Nephron progenitor cell (in vitro differentiated cells): ENCODE data around the gene GABRG1.

Experiments
- DNase-seq: peaks from one replicate; pipeline ENCODE4 v3.0.0; 2021
- H3K27ac Mint-ChIP-seq: 2 replicates; pipeline ENCODE4 v1.8.0; 2021; ENCODE audit warnings: mild to moderate bottlenecking, moderate library complexity, mixed read lengths
- H3K27me3 Mint-ChIP-seq: 2 replicates; pipeline ENCODE4 v1.8.0; 2021; ENCODE audit warnings: mild to moderate bottlenecking, low read depth, mixed read lengths; ENCODE audit not compliant: poor library complexity
- H3K36me3 Mint-ChIP-seq: 2 replicates; pipeline ENCODE4 v1.8.0; 2021; ENCODE audit warnings: low read depth, mixed read lengths
- H3K4me1 Mint-ChIP-seq: 2 replicates; pipeline ENCODE4 v1.8.0; 2021; ENCODE audit warnings: mixed read lengths
- H3K4me3 Mint-ChIP-seq: 2 replicates; pipeline ENCODE4 v1.8.0; 2021; ENCODE audit warnings: mild to moderate bottlenecking, moderate library complexity, mixed read lengths
- H3K9me3 Mint-ChIP-seq: 2 replicates; pipeline ENCODE4 v1.8.0; 2021; ENCODE audit warnings: mild to moderate bottlenecking, moderate library complexity, mixed read lengths
- TF ChIP-seq, protein P1 (sequence below): fragments of 200-600 bp; sonication (generic); IDR thresholded peaks from 2 replicates; pipeline ENCODE4 v1.5.0; 2021; ENCODE audit warnings: antibody characterized with exemption

Gene GABRG1

DNA sequence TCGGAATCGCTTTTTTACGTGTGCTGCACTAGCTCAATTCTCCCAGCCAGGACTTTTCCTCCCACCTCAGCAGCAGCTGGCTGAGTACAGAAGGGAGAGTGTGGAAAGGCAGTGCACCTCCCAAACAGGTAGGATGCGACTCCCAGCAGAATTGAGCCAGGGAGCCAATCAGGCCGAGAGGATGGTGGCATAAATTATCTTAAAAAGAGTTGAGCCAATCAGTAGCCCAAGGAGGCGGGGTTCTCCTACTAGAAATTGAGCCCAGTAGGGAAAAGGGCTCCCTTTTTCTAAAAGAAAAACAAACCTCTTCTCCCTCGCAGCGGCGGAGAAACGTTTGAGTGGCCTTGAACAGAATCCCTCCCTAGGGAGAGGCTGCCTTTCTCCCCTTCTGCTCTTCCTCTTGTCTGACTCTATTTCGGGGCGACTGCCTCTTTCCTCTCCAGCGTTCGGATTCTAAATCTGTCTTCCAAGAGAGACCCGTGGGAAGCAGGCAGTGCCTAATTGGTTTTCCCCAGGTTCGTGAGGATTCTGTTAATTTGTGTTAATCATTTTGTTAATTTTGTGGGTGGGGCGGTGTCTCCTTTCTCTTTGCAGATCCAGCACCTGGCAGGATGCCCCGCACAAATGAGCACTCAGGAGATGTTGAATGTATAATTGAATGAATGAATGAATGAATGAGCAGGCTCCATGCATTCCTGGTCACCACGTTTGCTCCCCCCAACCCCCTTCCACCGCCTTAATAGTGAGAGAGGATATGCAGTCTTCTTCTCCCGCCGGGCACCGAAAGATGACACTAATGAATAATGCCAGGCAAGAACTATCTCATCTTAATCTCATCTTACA lies at the start of gene GABRG1:
TSS of gene GABRG1 (minus strand) at position 142 of the 843 bp plus-strand sequence. CDS start at position 1, 141 bp downstream.
- H3K9me3 Mint-ChIP-seq = no peaks in the 10 kb centered on the region

DNA sequence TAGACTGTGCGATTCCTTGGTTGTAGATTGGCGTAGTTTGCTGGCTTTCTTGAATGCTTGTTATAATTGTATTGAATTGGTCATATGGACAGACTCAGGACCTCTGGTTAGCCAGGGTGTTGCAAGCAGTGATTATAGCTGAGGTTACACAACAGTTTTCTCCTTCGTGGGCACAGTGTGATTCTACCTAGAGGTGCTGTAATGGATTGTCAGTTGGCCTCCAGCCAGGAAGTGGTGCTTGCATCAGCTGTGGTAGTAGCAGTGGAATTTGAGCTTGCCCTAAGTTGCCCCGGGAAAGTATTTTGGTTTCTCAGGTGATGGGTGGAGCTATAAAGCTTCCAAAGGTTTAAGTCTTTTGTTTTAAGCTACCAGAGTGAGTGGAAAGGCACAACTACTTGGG lies 23.1 kb upstream of the GABRG1 start:
- Mint-ChIP-seq H3K9me3 (no peaks in the 10 kb centered on the region), H3K27me3 (no peaks in the 10 kb centered on the region), H3K27ac (no peak overlapping the region), H3K4me3 (no peak overlapping the region), H3K36me3 (no peaks in the 10 kb centered on the region), H3K4me1 (no peaks in the 10 kb centered on the region)
- TF ChIP-seq, protein P1, sequence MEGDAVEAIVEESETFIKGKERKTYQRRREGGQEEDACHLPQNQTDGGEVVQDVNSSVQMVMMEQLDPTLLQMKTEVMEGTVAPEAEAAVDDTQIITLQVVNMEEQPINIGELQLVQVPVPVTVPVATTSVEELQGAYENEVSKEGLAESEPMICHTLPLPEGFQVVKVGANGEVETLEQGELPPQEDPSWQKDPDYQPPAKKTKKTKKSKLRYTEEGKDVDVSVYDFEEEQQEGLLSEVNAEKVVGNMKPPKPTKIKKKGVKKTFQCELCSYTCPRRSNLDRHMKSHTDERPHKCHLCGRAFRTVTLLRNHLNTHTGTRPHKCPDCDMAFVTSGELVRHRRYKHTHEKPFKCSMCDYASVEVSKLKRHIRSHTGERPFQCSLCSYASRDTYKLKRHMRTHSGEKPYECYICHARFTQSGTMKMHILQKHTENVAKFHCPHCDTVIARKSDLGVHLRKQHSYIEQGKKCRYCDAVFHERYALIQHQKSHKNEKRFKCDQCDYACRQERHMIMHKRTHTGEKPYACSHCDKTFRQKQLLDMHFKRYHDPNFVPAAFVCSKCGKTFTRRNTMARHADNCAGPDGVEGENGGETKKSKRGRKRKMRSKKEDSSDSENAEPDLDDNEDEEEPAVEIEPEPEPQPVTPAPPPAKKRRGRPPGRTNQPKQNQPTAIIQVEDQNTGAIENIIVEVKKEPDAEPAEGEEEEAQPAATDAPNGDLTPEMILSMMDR = no peak
- DNase-seq = no peak

More for the DNA sequence above, at the start of gene GABRG1:
- H3K27ac Mint-ChIP-seq = no peak within 1 kb of the TSS
- peak within 1 kb of the TSS; percentile 71 for H3K4me3 Mint-ChIP-seq
- TF ChIP-seq, protein P1 = no peak
- no peaks in the 10 kb centered on the region for H3K36me3 Mint-ChIP-seq
- DNase-seq = peak; percentile 34
- H3K27me3 Mint-ChIP-seq = peaks cover 47% of the 10 kb centered on the region
- peaks cover 27% of the 10 kb centered on the region for H3K4me1 Mint-ChIP-seq

DNA sequence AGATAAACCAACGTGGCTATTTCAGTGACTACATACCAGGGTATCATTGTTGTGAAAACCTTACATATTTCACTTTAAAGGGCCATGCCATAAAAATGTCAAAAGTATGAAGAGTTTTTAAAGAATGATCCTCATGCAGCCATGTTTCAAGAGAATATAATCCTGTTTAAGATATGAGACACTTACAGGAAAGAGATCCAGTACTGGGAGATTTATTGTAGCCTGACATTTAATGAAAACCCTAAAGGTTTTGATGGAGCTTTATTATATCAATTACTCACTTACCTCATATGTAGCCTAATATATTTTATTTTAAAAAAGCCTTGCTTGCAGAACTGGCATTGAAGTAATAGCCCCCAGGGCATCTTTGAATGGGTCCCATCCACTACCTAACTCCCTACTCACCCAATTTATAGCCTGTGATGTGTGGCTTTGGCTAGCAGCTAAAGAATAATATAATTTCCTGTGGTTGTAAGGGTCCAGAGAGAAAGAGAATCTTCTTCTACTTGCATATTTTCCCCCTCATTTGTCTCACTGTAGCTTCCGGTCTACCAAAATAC lies 7.7 kb upstream of the GABRG1 start:
- no peak overlapping the region for H3K27ac Mint-ChIP-seq

DNA sequence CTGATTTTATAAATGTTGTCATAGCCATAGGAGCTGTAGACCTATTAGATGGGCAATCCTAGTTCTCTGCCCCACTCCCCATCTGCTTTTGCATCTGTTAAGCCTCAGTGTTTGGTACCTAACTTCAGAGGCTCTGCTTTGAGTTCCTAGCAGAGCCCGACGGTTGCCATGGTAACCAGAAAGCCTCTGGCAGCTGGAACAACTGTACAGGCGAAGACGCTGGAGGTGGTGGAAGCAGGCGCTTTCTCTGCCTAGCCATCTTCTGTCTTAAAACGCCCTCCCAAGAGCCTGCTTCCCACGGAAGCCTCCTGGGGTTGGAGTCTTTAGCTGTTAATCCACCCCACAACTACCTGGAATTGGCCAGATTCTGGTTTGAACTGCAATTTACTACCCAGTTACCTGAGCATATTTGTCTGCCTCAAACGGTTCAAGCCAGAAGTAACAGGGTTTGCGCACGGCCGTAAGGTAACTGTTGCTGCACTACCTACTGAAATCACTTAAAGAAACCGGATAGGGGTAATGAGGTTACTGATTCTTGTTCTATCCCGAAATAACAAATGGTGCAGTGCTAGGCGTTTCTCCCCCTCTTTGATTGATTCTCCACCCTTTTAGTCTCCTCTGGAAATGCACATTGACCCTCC lies 1.0 kb upstream of the GABRG1 start:
- no peaks in the 10 kb centered on the region for H3K36me3 Mint-ChIP-seq
- TF ChIP-seq, protein P1 = no peak
- DNase-seq = peak; percentile 69
- H3K27ac Mint-ChIP-seq = no peak overlapping the region
- peak overlapping the region; percentile 71 for H3K4me3 Mint-ChIP-seq
- peaks cover 50% of the 10 kb centered on the region for H3K27me3 Mint-ChIP-seq
- H3K9me3 Mint-ChIP-seq = no peaks in the 10 kb centered on the region
- H3K4me1 Mint-ChIP-seq = peaks cover 27% of the 10 kb centered on the region

More for the DNA sequence above, 7.7 kb upstream of the GABRG1 start:
- Mint-ChIP-seq H3K27me3 (peaks cover 13% of the 10 kb centered on the region), H3K36me3 (no peaks in the 10 kb centered on the region), H3K4me1 (no peaks in the 10 kb centered on the region), H3K4me3 (no peak overlapping the region), H3K9me3 (no peaks in the 10 kb centered on the region)
- TF ChIP-seq, protein P1 = no peak
- no peak for DNase-seq

DNA sequence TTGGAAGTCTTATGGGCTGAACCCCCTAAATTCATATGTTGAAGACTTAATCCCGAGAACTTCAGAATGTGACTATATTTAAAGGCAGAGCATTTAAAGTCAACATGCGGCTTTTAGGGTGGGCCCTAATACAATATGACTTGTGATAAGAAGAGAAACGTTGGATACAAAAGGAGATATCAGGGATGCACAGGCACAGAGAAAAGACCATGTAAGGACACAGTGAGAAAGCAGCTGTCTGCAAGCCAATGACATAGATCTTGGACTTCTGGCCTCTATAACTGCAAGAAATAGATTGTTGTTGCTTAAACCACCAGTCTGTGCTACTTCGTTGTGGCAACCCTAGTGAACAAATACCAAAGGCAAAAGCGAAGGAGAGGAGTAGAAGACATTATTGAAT lies 42.2 kb downstream of the GABRG1 start:
- no peaks in the 10 kb centered on the region for H3K4me1 Mint-ChIP-seq
- H3K36me3 Mint-ChIP-seq = no peaks in the 10 kb centered on the region
- H3K27me3 Mint-ChIP-seq = no peaks in the 10 kb centered on the region
- DNase-seq = no peak
- TF ChIP-seq, protein P1 = no peak
- no peaks in the 10 kb centered on the region for H3K9me3 Mint-ChIP-seq
- H3K27ac Mint-ChIP-seq = no peak overlapping the region
- H3K4me3 Mint-ChIP-seq = no peak overlapping the region
